IMR-90 (cell line): ENCODE results near the gene CARD10.

Experiments
- MAFK ChIP-seq: IDR thresholded peaks from 2 replicates; pipeline ENCODE4 v1.6.1; 2012; ENCODE audit warnings: low read depth, low read length, improper control_type of control experiment
- RAD21 ChIP-seq: IDR thresholded peaks from 2 replicates; pipeline ENCODE4 v1.6.1; 2012; ENCODE audit warnings: low read length, improper control_type of control experiment
- TF ChIP-seq, protein P1 (sequence below): fragments of 150-350 bp; IDR thresholded peaks from 2 replicates; pipeline ENCODE4 v1.6.1; 2017; ENCODE audit warnings: mild to moderate bottlenecking, antibody characterized with exemption, low read length, low read depth
- TF ChIP-seq, protein P2 (sequence below): conservative IDR thresholded peaks from 2 replicates; pipeline ENCODE4 v1.5.1; 2012; ENCODE audit warnings: mild to moderate bottlenecking, low read depth, low read length, improper control_type of control experiment

- TF ChIP-seq, protein P1, sequence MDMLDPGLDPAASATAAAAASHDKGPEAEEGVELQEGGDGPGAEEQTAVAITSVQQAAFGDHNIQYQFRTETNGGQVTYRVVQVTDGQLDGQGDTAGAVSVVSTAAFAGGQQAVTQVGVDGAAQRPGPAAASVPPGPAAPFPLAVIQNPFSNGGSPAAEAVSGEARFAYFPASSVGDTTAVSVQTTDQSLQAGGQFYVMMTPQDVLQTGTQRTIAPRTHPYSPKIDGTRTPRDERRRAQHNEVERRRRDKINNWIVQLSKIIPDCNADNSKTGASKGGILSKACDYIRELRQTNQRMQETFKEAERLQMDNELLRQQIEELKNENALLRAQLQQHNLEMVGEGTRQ, result no peak
- no peak for TF ChIP-seq MAFK
- TF ChIP-seq, protein P2, sequence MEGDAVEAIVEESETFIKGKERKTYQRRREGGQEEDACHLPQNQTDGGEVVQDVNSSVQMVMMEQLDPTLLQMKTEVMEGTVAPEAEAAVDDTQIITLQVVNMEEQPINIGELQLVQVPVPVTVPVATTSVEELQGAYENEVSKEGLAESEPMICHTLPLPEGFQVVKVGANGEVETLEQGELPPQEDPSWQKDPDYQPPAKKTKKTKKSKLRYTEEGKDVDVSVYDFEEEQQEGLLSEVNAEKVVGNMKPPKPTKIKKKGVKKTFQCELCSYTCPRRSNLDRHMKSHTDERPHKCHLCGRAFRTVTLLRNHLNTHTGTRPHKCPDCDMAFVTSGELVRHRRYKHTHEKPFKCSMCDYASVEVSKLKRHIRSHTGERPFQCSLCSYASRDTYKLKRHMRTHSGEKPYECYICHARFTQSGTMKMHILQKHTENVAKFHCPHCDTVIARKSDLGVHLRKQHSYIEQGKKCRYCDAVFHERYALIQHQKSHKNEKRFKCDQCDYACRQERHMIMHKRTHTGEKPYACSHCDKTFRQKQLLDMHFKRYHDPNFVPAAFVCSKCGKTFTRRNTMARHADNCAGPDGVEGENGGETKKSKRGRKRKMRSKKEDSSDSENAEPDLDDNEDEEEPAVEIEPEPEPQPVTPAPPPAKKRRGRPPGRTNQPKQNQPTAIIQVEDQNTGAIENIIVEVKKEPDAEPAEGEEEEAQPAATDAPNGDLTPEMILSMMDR, result no peak
- TF ChIP-seq RAD21, result no peak
Observed at GRCh38 chr22:37564111-37564711, 45.0 kb upstream of the CARD10 start.
